ENCODE results near the gene ZCCHC7. TPM values are rescaled to one million over a fixed set of nuclear protein-coding genes. Genes with fewer than 3 reads are reported as not detected.

The ZCCHC7 gene
- total and polyA plus RNA-seq, 2 of the 8 experiments (the other 6 are each of a cell fraction or from before 2014, with no cell fraction given) = 12.2 to 27.5 TPM

DNA sequence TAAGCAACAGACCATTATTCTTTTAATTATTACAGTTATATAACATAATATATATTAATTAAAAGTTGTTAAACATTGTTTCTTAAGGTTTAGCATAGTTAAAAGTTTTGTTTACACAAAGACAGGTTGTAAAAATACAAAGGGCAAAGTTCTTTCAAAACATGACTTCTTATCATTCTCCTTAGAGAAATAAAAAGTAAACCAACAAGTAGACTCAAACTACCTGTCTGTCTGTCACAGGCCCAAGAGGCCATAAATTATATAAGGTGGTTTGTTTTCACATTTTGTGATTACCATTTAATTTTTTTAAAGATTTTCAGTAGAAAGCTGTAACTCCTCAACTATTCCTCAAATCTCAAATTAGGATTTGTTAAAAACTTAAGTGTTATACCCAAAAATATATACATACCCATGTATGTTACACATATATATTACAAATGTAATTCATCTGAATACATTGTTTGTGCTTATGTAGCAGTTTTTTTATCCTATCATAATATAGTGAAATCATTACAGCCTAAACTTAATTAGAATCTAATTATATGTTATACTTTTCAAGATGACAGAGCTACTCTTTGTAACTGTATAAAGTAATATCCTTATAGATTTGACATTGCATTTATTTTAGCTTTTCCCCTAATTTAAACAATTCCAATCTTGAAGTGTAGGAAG lies 208.3 kb downstream of the ZCCHC7 start:
- Histone ChIP-seq H3K4ac (replicated peaks; ENCODE audit: insufficient read length, low read depth, low read length) (no peak overlapping the region), H4K5ac (ENCODE audit: insufficient read length, low read depth, low read length) (no peak overlapping the region), H3K23ac (ENCODE audit: insufficient read length) (no peak overlapping the region), H2BK20ac (ENCODE audit: low read length) (no peak overlapping the region), H3K9ac (replicated peaks in 1 of 4; ENCODE audit: extremely low read depth in 1 of 4, low read depth in 3 of 4, low read length in 3 of 4) (no peak overlapping the region), H3K14ac (ENCODE audit: insufficient read length) (no peak overlapping the region), H3K4me2 (ENCODE audit: insufficient read depth in 1 of 2, low read depth in 2 of 2, low read length in 2 of 2) (no peak overlapping the region), H3K79me1 (ENCODE audit: low read depth, low read length) (no peaks in the 10 kb centered on the region), H3K18ac (ENCODE audit: extremely low read depth, low read length) (no peak overlapping the region), H3K9me3 (ENCODE audit: insufficient read depth in 2 of 2, low read depth in 1 of 2, low read length in 1 of 2) (no peaks in the 10 kb centered on the region), H3K4me1 (replicated peaks in 1 of 4; ENCODE audit: control insufficient read depth in 3 of 4, insufficient read depth in 4 of 4, low read length in 3 of 4) (0 out of 7 replicates have a peak, but pooled peaks cover 0 to 2% (median 0%) of the 10 kb centered on the region in 4 experiments), H3K4me3 (ENCODE audit: extremely low read depth in 1 of 4, insufficient read depth in 2 of 4, low read depth in 3 of 4, low read length in 4 of 4) (no peak overlapping the region), H2BK12ac (ENCODE audit: low read depth, low read length) (no peak overlapping the region), H2AFZ (ENCODE audit: low read length) (no peak overlapping the region), H3K56ac (replicated peaks; ENCODE audit: insufficient read length, low read depth, low read length) (no peak overlapping the region), H3K27ac (ENCODE audit: low read depth, low read length) (no peak overlapping the region), H4K20me1 (replicated peaks in 1 of 2; ENCODE audit: control insufficient read depth in 1 of 2, insufficient read depth in 2 of 2, low read length in 2 of 2) (peaks cover 0 to 3% of the 10 kb centered on the region in 2 experiments), H3K23me2 (ENCODE audit: low read depth, low read length) (no peaks in the 10 kb centered on the region), H2BK120ac (replicated peaks; ENCODE audit: low read depth, low read length) (no peak overlapping the region), H2BK15ac (ENCODE audit: low read length) (no peak overlapping the region), H3K27me3 (replicated peaks in 1 of 4; ENCODE audit: control insufficient read depth in 3 of 4, extremely low read depth in 1 of 4, insufficient read depth in 3 of 4, low read length in 3 of 4) (no peaks in the 10 kb centered on the region), H3K36me3 (ENCODE audit: control insufficient read depth in 2 of 4, insufficient read depth in 4 of 4, low read length in 3 of 4) (no peaks in the 10 kb centered on the region), H4K8ac (ENCODE audit: extremely low read depth, insufficient read depth, low read length) (no peak overlapping the region), H2AK5ac (ENCODE audit: low read depth, low read length) (no peak overlapping the region), H3K79me2 (ENCODE audit: control insufficient read depth in 1 of 2, insufficient read depth in 2 of 2, low read length in 2 of 2) (no peaks in the 10 kb centered on the region), H2BK5ac (ENCODE audit: low read depth, low read length) (no peak overlapping the region), H4K91ac (replicated peaks; ENCODE audit: insufficient read length, low read length) (no peak overlapping the region)
- no peak for DNase-seq (ENCODE audit: low read depth in 1 of 2, low spot score in 2 of 2)
- FAIRE-seq = no peak
- ChIA-PET CTCF (ENCODE audit: partially characterized antibody) (interaction anchor here (0.9 to 2.8 kb wide), 6 partner anchors 9 to 387 kb away, joined by 3 to 13 read pairs (median 4); no protein-coding TSS in a partner anchor), POLR2A (ENCODE audit: partially characterized antibody) (no interaction called here)
- TF ChIP-seq SUZ12 (IDR thresholded peaks at IDR 0.05; ENCODE audit: low read length) (no peak), CHD1 (IDR thresholded peaks at IDR 0.05; ENCODE audit: low read depth, low read length) (no peak), NRF1 (IDR thresholded peaks at IDR 0.05; ENCODE audit: low read depth, low read length) (no peak), EZH2 (IDR thresholded peaks at IDR 0.05; ENCODE audit: low read depth, low read length, severe bottlenecking) (no peak)
